Activated naive CD8-positive, alpha-beta T cell treated with anti-CD3 and anti-CD28 coated beads for 36 hours (primary cell): ENCODE data around the gene ZFAND3. TPM values are rescaled to one million over a fixed set of nuclear protein-coding genes. Genes with fewer than 3 reads are reported as not detected.
"Not testable (repeated sequence)": the region's sequence is repeated elsewhere in the genome, so short reads cannot be mapped to it uniquely, and the experiment has no call there.

Experiments used
- DNase-seq: peaks from one replicate; pipeline ENCODE4 v3.0.0; 2021
- H3K27ac Mint-ChIP-seq: one replicate; pipeline ENCODE4 v1.8.0; 2022; ENCODE audit warnings: mild to moderate bottlenecking, moderate library complexity, mixed read lengths
- H3K27me3 Mint-ChIP-seq: one replicate; pipeline ENCODE4 v1.8.0; 2022; ENCODE audit warnings: mild to moderate bottlenecking, mixed read lengths
- H3K36me3 Mint-ChIP-seq: one replicate; pipeline ENCODE4 v1.8.0; 2021; ENCODE audit warnings: mild to moderate bottlenecking, mixed read lengths
- H3K4me1 Mint-ChIP-seq: one replicate; pipeline ENCODE4 v1.8.0; 2021; ENCODE audit warnings: mixed read lengths
- H3K4me3 Mint-ChIP-seq: one replicate; pipeline ENCODE4 v1.8.0; 2022; ENCODE audit warnings: mild to moderate bottlenecking, moderate library complexity, mixed read lengths
- H3K9me3 Mint-ChIP-seq: one replicate; pipeline ENCODE4 v1.8.0; 2022; ENCODE audit warnings: mixed read lengths
- total RNA-seq, 2 experiments: library from RNA; stranded (reverse); gene quantifications; one replicate each; pipeline ENCODE4 v1.2.3, GENCODE V29; 2021

Gene ZFAND3
- total RNA-seq, 2 experiments from 2014 or later = 36.3 to 38.5 TPM

GRCh38 chr6:38119516-38119915 is 300.0 kb downstream of the ZFAND3 start:
- Mint-ChIP-seq H3K27me3 (no peaks in the 10 kb centered on the region), H3K9me3 (peaks cover 2% of the 10 kb centered on the region), H3K27ac (no peak overlapping the region), H3K36me3 (peaks cover 41% of the 10 kb centered on the region), H3K4me3 (no peak overlapping the region), H3K4me1 (peaks cover 2% of the 10 kb centered on the region)
- no peak for DNase-seq

GRCh38 chr6:38124224-38124926 is 304.8 kb downstream of the ZFAND3 start:
- peaks cover 62% of the 10 kb centered on the region for H3K36me3 Mint-ChIP-seq
- not testable (repeated sequence) for H3K4me1 Mint-ChIP-seq, DNase-seq, H3K9me3 Mint-ChIP-seq, H3K27me3 Mint-ChIP-seq, H3K27ac Mint-ChIP-seq, H3K4me3 Mint-ChIP-seq

- DNase-seq = no peak
- H3K9me3 Mint-ChIP-seq = peaks cover 3% of the 10 kb centered on the region
- H3K36me3 Mint-ChIP-seq = peaks cover 66% of the 10 kb centered on the region
- H3K4me1 Mint-ChIP-seq = peaks cover 26% of the 10 kb centered on the region
- H3K27ac Mint-ChIP-seq = no peak overlapping the region
- H3K4me3 Mint-ChIP-seq = no peak overlapping the region
- H3K27me3 Mint-ChIP-seq = no peaks in the 10 kb centered on the region
Measured at GRCh38 chr6:38127284-38127683, 307.8 kb downstream of the ZFAND3 start.

- Mint-ChIP-seq H3K4me1 (peaks cover 36% of the 10 kb centered on the region), H3K9me3 (peaks cover 1% of the 10 kb centered on the region), H3K27ac (no peak overlapping the region), H3K4me3 (no peak overlapping the region), H3K36me3 (peaks cover 46% of the 10 kb centered on the region), H3K27me3 (no peaks in the 10 kb centered on the region)
- DNase-seq = peak; percentile 17
Measured at GRCh38 chr6:38131527-38131965, 312.0 kb downstream of the ZFAND3 start.

GRCh38 chr6:38133932-38134703 is 314.6 kb downstream of the ZFAND3 start:
- Mint-ChIP-seq H3K4me3 (no peak overlapping the region), H3K9me3 (no peaks in the 10 kb centered on the region), H3K27me3 (no peaks in the 10 kb centered on the region), H3K4me1 (peaks cover 35% of the 10 kb centered on the region), H3K27ac (no peak overlapping the region), H3K36me3 (peaks cover 30% of the 10 kb centered on the region)
- DNase-seq = no peak

- no peaks in the 10 kb centered on the region for H3K27me3 Mint-ChIP-seq
- H3K27ac Mint-ChIP-seq = no peak overlapping the region
- peaks cover 26% of the 10 kb centered on the region for H3K36me3 Mint-ChIP-seq
- DNase-seq = no peak
- H3K9me3 Mint-ChIP-seq = no peaks in the 10 kb centered on the region
- no peak overlapping the region for H3K4me3 Mint-ChIP-seq
- H3K4me1 Mint-ChIP-seq = peaks cover 38% of the 10 kb centered on the region
Measured at GRCh38 chr6:38134704-38135088, 315.2 kb downstream of the ZFAND3 start.

- H3K4me3 Mint-ChIP-seq = no peak overlapping the region
- DNase-seq = no peak
- no peaks in the 10 kb centered on the region for H3K27me3 Mint-ChIP-seq
- peaks cover 12% of the 10 kb centered on the region for H3K36me3 Mint-ChIP-seq
- H3K9me3 Mint-ChIP-seq = no peaks in the 10 kb centered on the region
- no peak overlapping the region for H3K27ac Mint-ChIP-seq
- peaks cover 20% of the 10 kb centered on the region for H3K4me1 Mint-ChIP-seq
Measured at GRCh38 chr6:38136547-38136946, 317.0 kb downstream of the ZFAND3 start.

- Mint-ChIP-seq H3K27ac (no peak overlapping the region), H3K36me3 (peaks cover 9% of the 10 kb centered on the region), H3K4me3 (no peak overlapping the region), H3K9me3 (no peaks in the 10 kb centered on the region), H3K4me1 (peaks cover 13% of the 10 kb centered on the region), H3K27me3 (no peaks in the 10 kb centered on the region)
- no peak for DNase-seq
Measured at GRCh38 chr6:38137608-38138265, 318.2 kb downstream of the ZFAND3 start.

GRCh38 chr6:38138374-38138773 is 318.8 kb downstream of the ZFAND3 start:
- Mint-ChIP-seq H3K27ac (no peak overlapping the region), H3K36me3 (peaks cover 9% of the 10 kb centered on the region), H3K4me3 (no peak overlapping the region), H3K27me3 (no peaks in the 10 kb centered on the region), H3K4me1 (peaks cover 9% of the 10 kb centered on the region), H3K9me3 (no peaks in the 10 kb centered on the region)
- DNase-seq = no peak

GRCh38 chr6:38141085-38141484 is 321.6 kb downstream of the ZFAND3 start:
- no peak overlapping the region for H3K4me3 Mint-ChIP-seq
- no peak overlapping the region for H3K27ac Mint-ChIP-seq
- peaks cover 10% of the 10 kb centered on the region for H3K36me3 Mint-ChIP-seq
- DNase-seq = no peak
- H3K27me3 Mint-ChIP-seq = no peaks in the 10 kb centered on the region
- H3K4me1 Mint-ChIP-seq = peaks cover 7% of the 10 kb centered on the region
- H3K9me3 Mint-ChIP-seq = no peaks in the 10 kb centered on the region

- Mint-ChIP-seq H3K4me1 (peaks cover 3% of the 10 kb centered on the region), H3K4me3 (no peak overlapping the region), H3K27ac (no peak overlapping the region), H3K9me3 (no peaks in the 10 kb centered on the region), H3K36me3 (peaks cover 10% of the 10 kb centered on the region), H3K27me3 (no peaks in the 10 kb centered on the region)
- DNase-seq = no peak
Measured at GRCh38 chr6:38141716-38142115, 322.2 kb downstream of the ZFAND3 start.

GRCh38 chr6:38142178-38142902 is 322.8 kb downstream of the ZFAND3 start:
- Mint-ChIP-seq H3K4me3 (no peak overlapping the region), H3K4me1 (peaks cover 3% of the 10 kb centered on the region), H3K27me3 (no peaks in the 10 kb centered on the region), H3K36me3 (peaks cover 10% of the 10 kb centered on the region), H3K27ac (no peak overlapping the region), H3K9me3 (no peaks in the 10 kb centered on the region)
- DNase-seq = no peak

GRCh38 chr6:38143191-38144150 is 323.9 kb downstream of the ZFAND3 start:
- Mint-ChIP-seq H3K27ac (no peak overlapping the region), H3K36me3 (peaks cover 9% of the 10 kb centered on the region), H3K9me3 (no peaks in the 10 kb centered on the region), H3K4me1 (peaks cover 5% of the 10 kb centered on the region), H3K4me3 (no peak overlapping the region), H3K27me3 (no peaks in the 10 kb centered on the region)
- DNase-seq = no peak

- Mint-ChIP-seq H3K4me1 (peaks cover 2% of the 10 kb centered on the region), H3K9me3 (no peaks in the 10 kb centered on the region), H3K27me3 (no peaks in the 10 kb centered on the region), H3K27ac (no peak overlapping the region), H3K4me3 (no peak overlapping the region), H3K36me3 (peaks cover 8% of the 10 kb centered on the region)
- no peak for DNase-seq
Measured at GRCh38 chr6:38144365-38144945, 324.9 kb downstream of the ZFAND3 start.
